Upper lobe of left lung (tissue), 4 donors: Measurements from ENCODE around the gene GHRH.

Experiments used
- POLR2A ChIP-seq, 4 donors: fragments of 450-650 bp; IDR thresholded peaks; one replicate each; pipeline ENCODE4 v1.5.1; 2016 to 2017; ENCODE audit warnings: antibody characterized with exemption in 4 of 4, mild to moderate bottlenecking in 2 of 4
- TF ChIP-seq, protein P1 (sequence below), 6 experiments: fragments of 450-650 bp in 4 of 6; fragments of 200-600 bp in 2 of 6; sonication (generic) in 2 of 6; IDR thresholded peaks; one replicate each; pipeline ENCODE4 v1.5.1; 2016 to 2019; ENCODE audit warnings: antibody characterized with exemption in 6 of 6

DNA sequence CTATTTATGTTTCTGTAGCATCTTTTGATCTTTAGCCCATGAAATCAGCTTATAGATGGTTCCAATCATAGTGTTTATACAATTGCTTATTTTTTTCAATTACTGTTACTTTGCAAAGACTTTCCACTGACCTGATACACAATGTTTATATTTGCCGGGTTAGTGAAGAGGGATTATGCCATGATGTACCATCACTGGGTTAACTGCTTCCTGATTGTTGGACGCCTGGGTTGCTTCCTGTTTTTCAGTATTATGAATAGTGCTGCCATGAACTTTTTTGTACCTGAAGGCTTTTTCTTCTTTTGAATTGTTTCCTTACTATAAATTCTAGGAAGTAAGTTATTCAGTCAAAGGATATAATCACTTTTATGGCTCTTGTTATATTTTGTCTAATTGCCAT, 34.8 kb upstream of the GHRH start:
- no peak for TF ChIP-seq POLR2A (IDR thresholded peaks at IDR 0.05)
- TF ChIP-seq, protein P1, sequence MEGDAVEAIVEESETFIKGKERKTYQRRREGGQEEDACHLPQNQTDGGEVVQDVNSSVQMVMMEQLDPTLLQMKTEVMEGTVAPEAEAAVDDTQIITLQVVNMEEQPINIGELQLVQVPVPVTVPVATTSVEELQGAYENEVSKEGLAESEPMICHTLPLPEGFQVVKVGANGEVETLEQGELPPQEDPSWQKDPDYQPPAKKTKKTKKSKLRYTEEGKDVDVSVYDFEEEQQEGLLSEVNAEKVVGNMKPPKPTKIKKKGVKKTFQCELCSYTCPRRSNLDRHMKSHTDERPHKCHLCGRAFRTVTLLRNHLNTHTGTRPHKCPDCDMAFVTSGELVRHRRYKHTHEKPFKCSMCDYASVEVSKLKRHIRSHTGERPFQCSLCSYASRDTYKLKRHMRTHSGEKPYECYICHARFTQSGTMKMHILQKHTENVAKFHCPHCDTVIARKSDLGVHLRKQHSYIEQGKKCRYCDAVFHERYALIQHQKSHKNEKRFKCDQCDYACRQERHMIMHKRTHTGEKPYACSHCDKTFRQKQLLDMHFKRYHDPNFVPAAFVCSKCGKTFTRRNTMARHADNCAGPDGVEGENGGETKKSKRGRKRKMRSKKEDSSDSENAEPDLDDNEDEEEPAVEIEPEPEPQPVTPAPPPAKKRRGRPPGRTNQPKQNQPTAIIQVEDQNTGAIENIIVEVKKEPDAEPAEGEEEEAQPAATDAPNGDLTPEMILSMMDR (IDR thresholded peaks at IDR 0.05), result no peak
